Activated CD8-positive, alpha-beta memory T cell treated with anti-CD3 and anti-CD28 coated beads for 36 hours (primary cell): ENCODE data around the gene IFT122. TPM values are rescaled to one million over a fixed set of nuclear protein-coding genes. Genes with fewer than 3 reads are reported as not detected.
"Not testable (repeated sequence)": the region's sequence is repeated elsewhere in the genome, so short reads cannot be mapped to it uniquely, and the experiment has no call there.

Experiments
- CTCF ChIA-PET: fragments of 350-600 bp; sonication (Branson Sonifier 250); formaldehyde crosslinking; loops from one replicate; lab custom pipeline; 2021; ENCODE audit warnings: antibody characterized with exemption; lab: Charles Lee
- POLR2A ChIA-PET: fragments of 350-600 bp; sonication (Branson Sonifier 250); formaldehyde crosslinking; loops from one replicate; lab custom pipeline; 2021; ENCODE audit warnings: antibody characterized with exemption; lab: Charles Lee
- total RNA-seq, 2 experiments: library from RNA; stranded (reverse); gene quantifications; one replicate each; pipeline ENCODE4 v1.2.3, GENCODE V29; 2021

The IFT122 gene
- 10 to 100 TPM; 16.5 to 19.2 TPM for total RNA-seq

GRCh38 chr3:129439817-129440617 lies at the start of gene IFT122, which contains the start of gene MBD4:
IFT122 (plus strand) TSS chr3:129440224; CDS start chr3:129440331, 107 bp downstream.
MBD4 (minus strand) TSS chr3:129439948; CDS start chr3:129439833, 115 bp downstream.
- ChIA-PET POLR2A (interaction anchor here (0.6 to 2.8 kb wide), 4 partner anchors 12 to 132 kb away, joined by 3 to 19 read pairs (median 7); partner anchors contain the start of gene EFCAB12), CTCF (interaction anchor here (0.5 to 1.1 kb wide), 4 partner anchors 18 to 386 kb away, joined by 3 read pairs; a partner anchor contains a TSS)

- POLR2A ChIA-PET = not testable (repeated sequence)
Observed at GRCh38 chr3:129391583-129391982, 48.4 kb upstream of the IFT122 start.

GRCh38 chr3:129392106-129392887 lies 47.7 kb upstream of the IFT122 start:
- POLR2A ChIA-PET, CTCF ChIA-PET: not testable (repeated sequence)

More at GRCh38 chr3:129391583-129391982, 48.4 kb upstream of the IFT122 start:
- CTCF ChIA-PET = not testable (repeated sequence)

- ChIA-PET POLR2A (no interaction called here), CTCF (no interaction called here)
Observed at GRCh38 chr3:129393271-129393670, 46.8 kb upstream of the IFT122 start.

- POLR2A ChIA-PET, CTCF ChIA-PET: not testable (repeated sequence)
Observed at GRCh38 chr3:129393760-129394564, 46.1 kb upstream of the IFT122 start.

GRCh38 chr3:129398803-129399144 lies 41.2 kb upstream of the IFT122 start:
- CTCF ChIA-PET = no interaction called here
- POLR2A ChIA-PET = no interaction called here

GRCh38 chr3:129399145-129399894 lies 40.7 kb upstream of the IFT122 start:
- POLR2A ChIA-PET = interaction anchor here (0.6 to 1.0 kb wide), 3 partner anchors 41 to 1174 kb away, joined by 3 to 8 read pairs (median 3); partner anchors contain the start of gene IFT122

GRCh38 chr3:129399895-129400357 lies 40.1 kb upstream of the IFT122 start:
- CTCF ChIA-PET = interaction anchor here (0.6 to 1.1 kb wide), 4 partner anchors 15 to 255 kb away, joined by 3 to 4 read pairs (median 4); partner anchors contain the start of genes IFT122 and MBD4
- POLR2A ChIA-PET = interaction anchor here (0.6 to 1.0 kb wide), 3 partner anchors 41 to 1175 kb away, joined by 3 to 8 read pairs (median 3); partner anchors contain the start of gene IFT122

More at GRCh38 chr3:129399145-129399894, 40.7 kb upstream of the IFT122 start:
- CTCF ChIA-PET = interaction anchor here (0.6 to 1.1 kb wide), 3 partner anchors 15 to 254 kb away, joined by 3 to 4 read pairs (median 4); no protein-coding TSS in a partner anchor

GRCh38 chr3:129402210-129402609 lies 37.8 kb upstream of the IFT122 start:
- POLR2A ChIA-PET = no interaction called here
- CTCF ChIA-PET = no interaction called here

GRCh38 chr3:129402616-129403015 lies 37.4 kb upstream of the IFT122 start:
- ChIA-PET POLR2A (no interaction called here), CTCF (no interaction called here)

GRCh38 chr3:129403450-129403849 lies 36.6 kb upstream of the IFT122 start:
- ChIA-PET CTCF (no interaction called here), POLR2A (interaction anchor here (0.6 kb wide), 1 partner anchor 290 kb away, joined by 6 read pairs; no protein-coding TSS in a partner anchor)

GRCh38 chr3:129404130-129404529 lies 35.9 kb upstream of the IFT122 start:
- ChIA-PET CTCF (no interaction called here), POLR2A (no interaction called here)

- POLR2A ChIA-PET = no interaction called here
- CTCF ChIA-PET = no interaction called here
Observed at GRCh38 chr3:129404610-129405009, 35.4 kb upstream of the IFT122 start.

- ChIA-PET POLR2A (no interaction called here), CTCF (interaction anchor here (0.9 kb wide), 1 partner anchor 26 kb away, joined by 4 read pairs; no protein-coding TSS in a partner anchor)
Observed at GRCh38 chr3:129409541-129409940, 30.5 kb upstream of the IFT122 start.

GRCh38 chr3:129410971-129411370 lies 29.1 kb upstream of the IFT122 start:
- POLR2A ChIA-PET = no interaction called here
- CTCF ChIA-PET = no interaction called here

GRCh38 chr3:129412542-129413198 lies 27.4 kb upstream of the IFT122 start:
- ChIA-PET POLR2A (no interaction called here), CTCF (interaction anchor here (0.6 kb wide), 1 partner anchor 375 kb away, joined by 4 read pairs; no protein-coding TSS in a partner anchor)

GRCh38 chr3:129413238-129413637 lies 26.8 kb upstream of the IFT122 start:
- POLR2A ChIA-PET, CTCF ChIA-PET: not testable (repeated sequence)
